Kidney glomerular epithelial cell (primary cell): ENCODE measurements around the gene NAT10.
"Not testable (repeated sequence)": the region's sequence is repeated elsewhere in the genome, so short reads cannot be mapped to it uniquely, and the experiment has no call there.

Source experiments
- DNase-seq: peaks from one replicate; lab custom pipeline; 2025; lab: John Stamatoyannopoulos, UW

Gene NAT10

DNA sequence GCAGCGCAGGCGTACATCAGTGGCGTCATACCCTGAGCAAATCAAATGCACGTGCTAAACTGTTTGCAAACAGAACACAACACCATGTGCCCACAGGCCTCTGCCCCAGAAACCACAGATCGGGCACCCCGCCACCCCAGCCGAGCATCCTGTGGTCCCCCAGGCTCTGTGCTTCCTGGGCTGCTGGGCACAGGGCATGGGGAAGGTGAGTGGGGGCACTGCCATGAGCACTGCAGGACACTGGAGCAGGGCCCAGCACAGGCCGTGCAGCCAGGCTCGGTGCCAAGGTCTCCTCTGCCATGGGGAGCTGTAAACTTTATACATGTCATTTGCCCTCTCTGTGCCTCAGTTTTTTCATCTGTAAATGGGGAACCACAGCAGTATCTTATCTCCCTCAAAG, 62.5 kb downstream of the NAT10 start:
- no peak for DNase-seq

DNA sequence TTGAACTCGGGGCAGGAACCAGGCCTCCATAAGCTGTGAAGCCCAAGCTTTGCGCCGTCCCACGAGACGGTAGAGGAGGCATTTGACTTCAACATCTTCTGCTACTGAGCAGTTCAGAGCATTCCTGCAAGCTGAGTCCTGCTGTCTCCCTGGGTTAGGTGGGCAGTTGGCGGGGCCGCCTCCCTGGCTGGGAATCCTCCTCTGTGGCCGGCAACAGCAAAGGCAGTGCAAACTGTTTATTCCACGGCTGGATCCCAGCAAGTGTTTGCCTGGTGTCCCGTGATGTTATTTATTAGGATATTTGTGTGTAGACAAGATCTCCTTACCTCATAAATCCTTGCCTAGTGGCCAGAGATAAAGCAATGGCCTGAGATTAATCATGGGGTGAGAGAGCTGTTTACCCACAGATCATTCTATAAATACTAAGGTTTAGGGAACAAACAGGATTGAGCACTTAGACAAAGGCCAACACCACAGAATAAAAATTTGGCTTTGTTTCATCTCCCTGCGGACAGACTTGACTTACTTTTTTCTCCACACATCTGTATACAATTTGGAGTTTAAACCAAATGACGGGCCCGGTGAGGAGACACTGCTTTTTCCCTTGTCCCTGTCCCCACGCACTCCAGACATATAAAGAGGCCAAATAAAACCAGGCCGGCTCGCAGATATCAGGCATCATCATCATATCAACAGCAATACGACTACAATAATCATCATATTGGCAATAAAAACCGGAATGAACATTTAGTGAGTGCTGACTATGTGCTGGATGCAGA, 63.4 kb downstream of the NAT10 start:
- DNase-seq = no peak

DNA sequence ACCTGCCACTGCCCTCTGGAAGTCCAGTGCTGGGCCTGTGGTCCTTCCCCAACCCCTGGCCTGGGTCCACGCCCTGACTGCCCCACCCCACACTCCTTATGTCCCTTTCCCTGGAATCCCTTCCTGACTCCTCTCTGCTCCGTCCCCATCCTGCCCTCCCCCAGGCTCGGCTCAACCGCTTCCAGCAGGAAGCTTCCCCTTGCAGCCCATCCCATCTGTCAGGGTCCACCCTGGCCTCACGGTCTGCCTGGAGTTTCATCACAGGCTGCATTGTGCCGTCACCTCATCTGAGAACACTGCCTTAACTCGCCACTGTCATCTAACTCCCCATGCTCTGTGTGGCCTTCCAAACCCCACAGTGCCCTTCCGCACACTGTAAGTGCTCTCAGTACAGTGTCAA, 64.3 kb downstream of the NAT10 start:
- no peak for DNase-seq

DNA sequence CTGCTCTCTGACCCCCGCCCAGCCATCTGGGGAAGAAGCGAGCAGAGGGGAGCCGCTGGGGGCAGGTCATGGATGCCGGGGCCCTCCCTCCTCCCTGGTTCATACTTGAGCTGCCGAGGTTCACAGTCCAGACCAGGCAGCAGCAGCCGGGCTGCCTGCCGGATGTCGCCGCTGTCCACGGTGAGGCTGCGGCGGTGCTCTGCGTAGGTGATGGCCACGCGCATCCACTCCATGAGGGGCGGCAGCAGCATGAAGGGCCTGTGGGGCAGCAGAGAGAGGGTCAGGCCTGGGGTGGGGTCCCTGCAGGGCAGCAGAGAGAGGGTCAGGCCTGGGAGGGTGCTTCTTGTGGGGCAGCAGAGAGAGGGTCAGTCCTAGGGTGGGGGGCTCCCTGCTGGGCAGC, 67.6 kb downstream of the NAT10 start:
- no peak for DNase-seq

DNA sequence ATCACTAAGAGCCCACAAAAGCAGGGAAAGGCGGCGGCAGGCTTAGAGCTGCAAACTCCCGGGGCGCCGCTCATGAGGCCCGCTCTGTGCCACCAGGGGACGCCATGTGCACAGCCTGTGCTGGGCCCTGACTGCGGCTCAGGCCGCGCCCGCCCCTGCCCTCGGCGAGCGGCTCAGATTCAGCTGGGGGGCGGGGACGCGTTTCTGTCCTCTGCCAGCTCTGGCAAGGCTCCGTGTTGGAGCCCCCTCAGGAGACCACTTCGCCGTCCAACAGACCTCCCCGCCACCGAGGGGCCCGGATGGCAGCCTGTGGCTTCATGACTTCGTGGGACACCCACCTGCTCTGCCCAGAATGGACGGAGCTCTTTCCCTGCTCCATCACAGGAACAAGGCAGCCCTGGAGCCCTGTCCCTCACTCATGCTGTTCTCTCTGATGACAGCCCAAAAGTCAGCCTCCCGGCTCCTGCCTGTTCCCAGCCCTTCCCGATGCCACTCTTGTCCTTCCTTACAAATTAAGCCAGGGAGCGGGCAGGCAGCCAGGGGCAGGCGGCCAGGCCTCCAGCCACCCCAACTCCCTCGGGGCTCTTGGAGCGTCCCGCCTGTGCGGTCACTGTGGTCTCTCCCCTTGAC, 69.1 kb downstream of the NAT10 start:
- DNase-seq = peak; percentile 33

DNA sequence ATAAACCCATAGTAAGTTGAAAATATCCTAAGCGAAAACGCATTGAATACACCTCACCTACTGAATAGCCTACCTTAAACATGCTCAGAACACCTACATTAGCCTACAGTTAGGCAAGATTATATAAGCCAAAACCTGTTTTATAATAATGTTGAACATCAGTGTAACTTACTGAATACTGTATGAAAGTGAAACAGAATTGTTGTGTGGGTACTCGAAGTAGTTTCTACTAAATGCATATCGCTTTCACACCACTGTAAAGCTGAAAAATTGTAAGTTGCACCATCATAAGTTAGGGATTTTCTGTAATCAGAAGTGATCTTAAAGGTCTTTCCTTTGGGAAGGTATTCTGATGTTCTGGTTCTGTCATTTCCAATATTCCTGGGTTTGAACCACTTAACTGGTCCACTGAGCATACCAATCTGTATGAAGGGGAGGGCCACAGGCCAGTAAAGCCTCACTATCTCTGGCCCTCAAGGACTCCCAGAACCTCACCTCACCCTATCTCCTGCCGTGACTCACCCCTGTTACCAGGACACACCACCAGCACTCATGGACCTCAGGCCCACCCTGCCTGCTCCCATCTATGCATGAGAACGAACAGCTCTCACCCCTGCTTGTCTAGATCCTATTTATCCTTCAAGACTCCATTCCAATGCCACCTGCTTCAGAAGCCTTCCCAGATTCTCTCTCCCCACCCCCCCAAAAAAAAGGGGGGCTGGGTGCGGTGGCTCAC, 70.0 kb downstream of the NAT10 start:
- DNase-seq = no peak

DNA sequence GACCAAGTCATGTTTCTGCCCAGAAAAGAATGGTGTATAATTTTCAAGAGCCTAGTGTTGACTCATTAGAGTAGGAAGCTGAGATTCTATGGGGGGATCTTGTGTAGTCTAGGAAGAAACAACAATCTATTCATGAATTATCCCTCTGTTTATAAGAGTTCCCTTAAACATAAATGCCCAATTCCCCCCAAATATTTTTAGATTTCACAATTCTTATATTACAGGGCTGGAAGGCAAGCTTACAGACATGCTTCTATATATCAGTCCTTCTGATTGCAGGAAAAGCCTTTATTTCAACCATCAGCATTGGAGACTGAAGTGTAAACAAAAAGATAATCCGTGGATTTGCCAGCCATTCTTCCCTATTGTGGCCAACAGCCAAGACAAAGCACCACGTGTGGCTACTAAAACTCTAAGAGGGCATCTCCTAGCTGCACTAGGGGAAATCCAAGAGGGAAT, 71.4 kb downstream of the NAT10 start:
- DNase-seq = no peak

DNA sequence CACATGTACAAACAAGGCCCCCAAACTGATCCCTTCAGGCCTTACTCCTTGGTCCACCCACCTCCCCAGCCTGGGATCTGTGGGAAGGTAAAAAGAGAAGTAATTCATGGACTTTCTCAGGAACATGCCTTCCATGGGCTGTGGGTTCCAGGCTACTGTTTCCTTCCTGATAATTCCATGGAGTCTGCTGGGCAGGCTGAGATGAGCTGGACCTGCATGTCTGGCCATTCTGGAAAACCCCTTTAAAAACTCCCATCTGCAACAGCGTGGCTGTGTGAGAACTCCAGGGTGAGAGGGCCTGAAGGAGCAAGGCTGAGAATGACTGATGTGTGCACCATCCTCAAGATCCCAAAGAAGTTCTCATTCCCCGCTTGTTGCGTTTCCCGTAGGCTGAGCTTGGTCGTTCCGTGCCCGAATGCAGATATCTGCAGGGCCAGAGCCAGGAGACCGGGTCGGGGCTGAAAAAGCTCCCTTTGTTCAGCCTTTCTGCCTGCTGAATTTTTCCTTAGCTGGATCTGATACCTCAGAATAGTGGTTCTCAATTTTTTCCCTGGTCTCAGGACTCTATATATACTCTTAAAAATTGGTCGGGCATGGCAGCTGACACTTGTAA, 72.9 kb downstream of the NAT10 start:
- DNase-seq = no peak

DNA sequence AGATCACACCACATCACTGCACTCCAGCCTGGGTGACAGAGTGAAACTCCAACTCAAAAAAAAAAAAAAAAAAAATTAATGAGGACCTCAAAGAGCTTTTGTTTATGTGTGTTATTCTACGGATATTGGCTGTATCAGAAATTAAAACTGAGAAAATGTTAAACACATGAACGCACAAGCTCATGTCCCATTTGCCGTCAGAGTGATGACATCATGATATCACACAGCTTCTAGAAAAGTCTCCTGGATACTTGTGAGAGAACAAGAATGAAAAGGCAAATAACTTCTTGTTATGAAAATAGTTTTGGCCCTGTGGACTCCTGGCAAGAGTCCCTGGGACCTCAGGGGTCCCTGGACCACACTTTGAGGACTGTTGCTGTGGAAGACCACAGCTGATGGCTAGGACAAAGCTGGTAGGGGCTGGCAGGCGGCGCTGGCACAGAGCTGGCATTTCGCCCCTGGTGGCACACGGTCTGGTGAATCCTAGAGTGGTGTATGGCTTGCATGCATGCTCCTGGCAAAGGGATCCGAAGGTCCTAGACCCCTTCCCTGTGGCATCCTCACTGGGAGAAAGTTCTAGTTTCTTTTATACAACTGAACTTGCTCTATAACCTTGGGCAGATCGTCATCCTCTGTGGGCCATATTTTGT, 73.7 kb downstream of the NAT10 start:
- no peak for DNase-seq

DNA sequence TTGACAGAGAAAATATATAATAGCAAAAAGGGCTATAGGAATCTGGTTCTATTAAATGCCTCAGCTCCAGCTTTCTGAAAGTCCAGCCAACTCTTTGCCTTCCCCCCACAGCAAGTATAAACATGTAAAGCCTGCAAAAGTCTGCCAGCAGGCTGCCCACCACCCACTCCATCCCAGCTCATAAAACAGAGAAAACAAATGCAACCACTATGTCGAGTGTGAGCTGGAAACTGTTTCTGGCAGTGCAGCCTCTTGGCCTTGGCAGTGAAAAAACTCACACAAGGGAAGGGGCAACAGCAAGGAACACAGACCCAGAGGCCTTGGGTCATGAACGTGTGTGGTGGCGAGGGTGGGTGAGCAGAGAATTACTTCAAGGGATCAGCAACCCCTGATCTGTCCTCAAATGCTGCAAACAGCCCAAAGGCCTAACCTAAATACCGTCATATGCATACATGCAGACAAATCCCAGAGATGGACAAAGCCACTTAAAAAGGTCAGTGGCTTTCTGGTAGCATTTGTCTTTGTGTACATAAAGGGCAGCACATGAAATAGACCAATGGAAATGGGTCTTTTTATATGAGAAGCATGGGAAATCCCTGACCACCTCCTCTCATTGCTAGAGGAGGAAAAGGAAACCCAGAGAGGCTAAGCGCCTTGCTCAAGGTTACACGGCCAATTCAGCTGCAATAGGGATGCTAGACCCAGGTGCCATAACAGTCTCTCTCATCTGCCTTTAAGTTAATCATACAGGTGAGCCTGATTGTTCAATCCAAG, 74.8 kb downstream of the NAT10 start:
- DNase-seq = no peak

DNA sequence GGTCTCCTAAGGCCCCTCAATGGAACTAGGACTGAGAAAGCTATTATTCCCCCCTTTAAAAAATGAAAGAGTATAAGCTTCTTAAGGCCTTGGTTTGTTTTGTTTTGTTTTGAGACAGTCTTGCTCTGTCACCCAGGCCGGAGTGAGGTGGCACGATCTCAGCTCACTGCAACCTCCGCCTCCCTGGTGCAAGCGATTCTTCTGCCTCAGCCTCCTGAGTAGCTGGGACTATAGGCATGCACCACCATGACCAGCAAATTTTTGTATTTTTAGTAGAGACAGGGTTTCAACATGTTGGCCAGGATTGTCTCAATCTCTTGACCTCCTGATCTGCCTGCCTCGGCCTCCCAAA, 75.4 kb downstream of the NAT10 start:
- not testable (repeated sequence) for DNase-seq

DNA sequence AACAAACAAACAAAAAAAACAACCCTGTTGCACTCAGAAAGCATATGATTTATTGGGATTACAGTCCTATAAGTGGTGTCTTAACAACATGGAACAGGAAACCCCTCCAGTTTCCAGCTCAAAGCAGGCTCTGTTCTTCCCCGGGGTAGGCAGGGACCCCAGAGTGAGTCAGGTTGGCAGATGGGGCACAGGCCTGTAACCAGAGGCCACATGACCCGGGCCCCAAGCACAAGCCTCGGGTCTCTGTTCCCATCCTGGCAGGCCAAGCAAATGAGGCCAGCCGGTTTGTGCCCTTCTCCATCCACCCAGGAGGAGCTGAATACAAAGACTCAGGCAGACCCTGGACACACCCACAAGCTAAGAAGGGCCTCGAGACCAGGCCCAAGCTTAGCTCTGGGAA, 75.8 kb downstream of the NAT10 start:
- DNase-seq = no peak

DNA sequence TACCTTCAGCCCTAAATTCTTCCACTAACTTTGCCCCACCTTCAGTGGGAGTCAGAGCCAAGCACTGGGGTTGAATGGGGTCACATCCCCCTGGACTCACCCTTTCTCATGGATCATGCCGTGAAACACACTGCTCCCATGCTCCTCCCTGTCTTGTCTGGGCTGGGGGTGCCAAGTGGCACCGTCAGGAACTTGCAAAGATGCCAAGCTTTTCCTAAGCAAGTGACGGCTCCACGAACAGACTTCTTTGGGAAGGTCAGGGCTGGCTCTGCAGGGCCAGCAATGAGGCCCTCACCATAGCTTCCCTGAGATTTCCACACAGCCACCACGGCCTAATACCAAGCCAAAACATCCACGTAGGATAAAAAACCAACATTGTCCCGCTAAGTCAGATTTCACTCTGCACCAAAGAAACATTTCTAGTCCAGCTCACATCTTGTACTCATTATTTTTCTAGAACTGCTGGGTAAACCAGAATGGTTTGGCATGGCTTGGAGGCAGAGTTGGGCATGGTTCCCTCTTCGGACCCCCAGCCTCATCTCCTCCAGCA, 76.5 kb downstream of the NAT10 start:
- DNase-seq = no peak

DNA sequence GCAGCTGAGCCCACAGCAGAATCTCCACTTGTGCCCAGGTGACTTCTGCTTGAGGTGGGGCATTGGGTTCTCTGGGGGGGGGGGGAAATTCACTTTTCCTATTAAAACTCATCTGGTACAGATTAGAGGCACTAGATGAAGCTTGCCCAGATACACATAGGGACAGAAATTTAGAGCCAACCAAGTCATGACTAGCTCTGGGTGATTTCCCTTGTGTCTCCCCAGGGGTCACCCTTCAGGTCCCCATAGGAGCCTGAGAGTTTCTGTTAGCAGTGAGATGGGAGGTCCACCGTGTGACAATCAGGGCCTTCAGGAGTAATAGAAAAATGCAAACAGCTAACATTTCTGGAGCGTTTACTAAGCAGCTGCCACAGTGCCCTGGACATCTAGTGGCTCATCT, 77.0 kb downstream of the NAT10 start:
- no peak for DNase-seq

DNA sequence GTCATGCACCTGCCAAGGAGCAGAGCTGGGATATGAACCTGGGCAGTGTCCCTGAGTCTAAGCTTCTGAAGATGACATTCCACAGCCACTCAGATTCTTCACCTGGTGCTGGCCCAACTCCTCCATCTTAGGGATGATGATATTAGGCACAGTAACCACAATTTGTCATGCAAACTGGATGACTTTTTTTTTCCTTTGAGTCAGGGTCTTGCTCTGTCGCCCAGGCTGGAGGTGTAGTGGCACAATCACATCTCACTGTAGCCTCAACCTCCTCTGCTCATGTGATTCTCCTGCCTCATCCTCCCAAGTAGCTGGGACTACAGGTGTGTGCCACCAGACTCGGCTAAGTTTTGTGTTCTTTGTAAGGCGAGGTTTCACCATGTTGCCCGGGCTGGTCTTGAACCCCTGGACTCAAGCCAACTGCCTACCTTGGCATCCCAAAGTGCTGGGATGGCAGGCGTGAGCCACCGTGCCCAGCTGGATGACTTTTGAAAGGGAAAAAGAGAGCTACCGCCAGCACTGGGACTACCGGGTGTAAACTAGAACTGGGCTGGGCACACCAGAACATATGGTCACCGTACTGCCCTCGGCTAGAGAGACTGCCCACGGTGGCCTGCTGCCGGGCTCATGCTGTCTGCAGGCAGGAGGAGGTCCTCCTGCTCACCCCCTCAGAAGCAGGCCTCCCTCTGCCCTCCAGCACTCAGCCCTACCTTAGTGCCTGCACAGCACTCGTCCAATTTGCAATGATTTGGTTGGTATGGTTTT, 77.7 kb downstream of the NAT10 start:
- DNase-seq = no peak

DNA sequence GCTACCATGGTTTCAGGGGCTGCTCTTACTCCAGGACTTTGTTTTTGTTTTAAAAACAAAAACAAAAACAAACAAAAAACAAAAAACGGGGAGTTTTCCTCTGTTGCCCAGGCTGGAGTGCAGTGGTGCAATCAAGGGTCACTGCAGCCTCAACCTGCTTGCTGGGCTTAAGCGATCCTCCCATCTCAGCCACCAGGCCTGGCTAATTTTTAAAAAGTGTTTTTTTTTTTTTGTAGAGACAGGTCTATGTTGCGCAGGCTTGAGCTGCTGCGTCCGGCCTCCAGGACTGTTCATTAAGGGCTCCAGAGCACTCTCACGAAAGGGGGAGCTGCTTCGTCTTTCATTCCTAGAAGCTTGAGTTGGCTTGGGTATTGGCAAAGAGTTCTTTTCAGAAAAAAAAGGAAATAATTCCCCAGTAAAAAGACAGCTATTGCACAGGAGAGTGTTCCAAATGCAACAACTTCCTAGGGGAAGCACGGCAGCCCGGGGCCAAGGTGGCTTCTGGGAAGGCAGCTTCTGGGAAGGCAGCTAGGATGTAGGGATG, 78.5 kb downstream of the NAT10 start:
- no peak for DNase-seq

DNA sequence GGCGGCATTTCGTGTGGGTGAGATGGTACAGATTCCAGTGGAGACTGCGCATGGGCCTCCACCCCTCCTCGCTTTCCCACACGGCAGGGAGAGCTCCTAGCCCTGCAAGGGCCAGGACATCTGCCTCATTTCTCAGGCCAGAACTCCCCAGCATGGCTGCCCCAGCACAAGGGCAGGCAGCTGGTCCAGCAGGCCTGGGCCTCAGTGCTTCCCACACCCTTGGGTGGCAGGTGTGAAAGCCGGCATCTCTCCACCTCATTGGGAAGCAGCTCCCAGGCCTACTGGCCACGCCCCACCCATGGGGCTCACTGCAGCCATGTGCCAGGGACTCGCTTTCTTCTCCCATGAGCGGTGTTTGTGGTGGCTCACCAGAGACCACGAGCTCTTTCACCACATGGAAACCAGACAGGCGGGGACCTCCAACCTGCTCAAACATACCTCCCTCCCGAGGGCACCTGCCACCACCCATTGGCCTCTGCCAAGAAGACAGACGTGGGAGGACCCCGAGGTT, 79.1 kb downstream of the NAT10 start:
- DNase-seq = no peak

DNA sequence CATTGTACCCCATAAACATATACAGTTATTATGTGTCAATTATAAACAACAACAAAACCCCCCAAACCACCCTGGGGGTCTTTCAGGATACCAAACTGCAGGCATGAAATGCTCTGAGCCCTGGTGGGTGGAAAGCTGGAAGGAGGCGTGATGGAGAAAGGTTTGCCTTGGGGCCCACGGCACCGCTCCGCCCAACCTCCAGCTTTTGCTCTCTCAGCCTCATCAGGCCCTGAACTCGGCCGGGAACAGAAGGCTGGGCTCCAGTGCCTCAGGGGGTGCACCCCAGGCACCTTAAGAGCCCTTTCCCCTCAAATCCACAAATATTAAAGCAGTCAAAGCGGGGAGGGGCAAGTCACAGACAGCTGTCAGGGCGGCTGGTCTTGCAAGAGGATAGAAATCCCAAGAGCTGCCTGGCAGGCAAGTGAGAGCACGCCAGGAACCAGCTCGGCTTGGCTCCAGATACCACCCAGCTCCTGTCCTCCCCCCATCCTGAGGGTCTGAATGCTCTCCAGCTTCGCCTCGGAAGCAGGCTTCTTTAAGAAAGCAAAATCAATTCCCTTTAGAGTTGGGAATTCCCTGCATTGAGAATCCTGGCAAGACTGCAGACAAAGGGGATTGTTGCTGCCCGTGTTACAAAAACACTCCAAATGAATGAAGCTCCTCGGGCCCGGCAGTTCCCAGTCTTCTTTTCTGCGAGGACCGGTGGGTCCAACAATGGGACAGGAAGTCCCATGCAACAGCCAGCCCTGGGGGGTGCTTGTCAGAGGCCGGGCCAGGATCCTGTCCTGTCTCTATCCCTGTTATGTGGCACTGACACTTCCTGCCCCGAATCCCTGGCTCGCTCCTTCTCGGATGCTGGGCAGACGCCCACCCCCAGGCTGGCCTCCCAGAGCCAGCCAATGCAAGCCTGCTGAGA, 80.8 kb downstream of the NAT10 start:
- no peak for DNase-seq

DNA sequence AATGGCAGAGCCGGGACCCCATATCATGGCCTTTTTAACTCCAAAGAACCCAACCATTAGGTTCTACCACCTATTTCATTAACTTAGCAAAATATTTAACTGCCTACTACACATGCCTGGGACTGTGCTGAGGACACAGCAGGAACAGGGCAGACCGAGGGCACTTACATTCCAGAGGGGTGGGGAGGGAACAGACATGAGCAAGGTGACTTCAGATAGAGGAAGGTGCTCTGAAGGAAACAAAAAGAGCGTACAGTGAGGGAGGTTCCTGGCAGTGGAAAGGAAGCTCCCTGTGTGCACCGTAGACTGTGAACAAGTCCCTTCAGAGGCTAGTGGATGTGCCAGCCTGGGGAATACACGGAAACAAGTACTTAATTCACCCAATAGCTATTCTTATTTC, 82.8 kb downstream of the NAT10 start:
- DNase-seq = no peak
